ENCODE results near the gene ELAPOR2.
"Not testable (repeated sequence)": the region's sequence is repeated elsewhere in the genome, so short reads cannot be mapped to it uniquely, and the experiment has no call there.

The ELAPOR2 gene

DNA sequence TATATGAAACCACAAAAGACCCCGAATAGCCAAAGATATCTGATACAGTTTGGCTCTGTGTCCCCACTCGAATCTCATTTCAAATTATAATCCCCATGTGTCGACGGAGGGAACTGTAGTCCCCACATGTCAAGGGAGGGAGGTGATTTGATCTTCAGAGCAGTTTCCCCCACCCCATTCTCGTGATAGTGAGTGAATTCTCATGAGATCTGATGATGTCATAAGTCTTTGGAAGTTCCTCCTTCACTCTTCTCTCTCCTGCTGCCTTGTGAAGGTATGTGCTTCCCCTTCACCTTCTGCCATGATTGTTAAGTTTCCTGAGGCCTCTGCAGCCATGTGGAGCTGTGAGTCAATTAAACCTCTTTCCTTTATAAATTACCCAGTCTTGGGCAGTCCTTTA, 13.0 kb downstream of the ELAPOR2 start:
- DNase-seq (ENCODE audit: low read depth in 2 of 2), result no peak

DNA sequence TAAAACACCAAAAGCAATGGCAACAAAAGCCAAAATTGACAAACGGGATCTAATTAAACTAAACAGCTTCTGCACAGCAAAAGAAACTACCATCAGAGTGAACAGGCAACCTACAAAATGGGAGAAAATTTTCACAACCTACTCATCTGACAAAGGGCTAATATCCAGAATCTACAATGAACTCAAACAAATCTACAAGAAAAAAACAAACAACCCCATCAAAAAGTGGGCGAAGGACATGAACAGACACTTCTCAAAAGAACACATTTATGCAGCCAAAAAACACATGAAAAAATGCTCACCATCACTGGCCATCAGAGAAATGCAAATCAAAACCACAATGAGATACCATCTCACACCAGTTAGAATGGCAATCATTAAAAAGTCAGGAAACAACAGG, 14.7 kb downstream of the ELAPOR2 start:
- not testable (repeated sequence) for DNase-seq (ENCODE audit: low read depth in 2 of 2)

DNA sequence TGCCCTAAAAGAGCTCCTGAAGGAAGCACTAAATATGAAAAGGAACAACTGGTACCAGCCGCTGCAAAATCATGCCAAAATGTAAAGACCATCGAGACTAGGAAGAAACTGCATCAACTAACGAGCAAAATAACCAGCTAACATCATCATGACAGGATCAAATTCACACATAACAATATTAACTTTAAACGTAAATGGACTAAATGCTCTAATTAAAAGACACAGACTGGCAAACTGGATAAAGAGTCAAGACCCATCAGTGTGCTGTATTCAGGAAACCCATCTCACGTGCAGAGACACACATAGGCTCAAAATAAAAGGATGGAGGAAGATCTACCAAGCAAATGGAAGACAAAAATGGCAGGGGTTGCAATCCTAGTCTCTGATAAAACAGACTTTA, 17.9 kb downstream of the ELAPOR2 start:
- not testable (repeated sequence) for DNase-seq (ENCODE audit: low read depth in 2 of 2)

DNA sequence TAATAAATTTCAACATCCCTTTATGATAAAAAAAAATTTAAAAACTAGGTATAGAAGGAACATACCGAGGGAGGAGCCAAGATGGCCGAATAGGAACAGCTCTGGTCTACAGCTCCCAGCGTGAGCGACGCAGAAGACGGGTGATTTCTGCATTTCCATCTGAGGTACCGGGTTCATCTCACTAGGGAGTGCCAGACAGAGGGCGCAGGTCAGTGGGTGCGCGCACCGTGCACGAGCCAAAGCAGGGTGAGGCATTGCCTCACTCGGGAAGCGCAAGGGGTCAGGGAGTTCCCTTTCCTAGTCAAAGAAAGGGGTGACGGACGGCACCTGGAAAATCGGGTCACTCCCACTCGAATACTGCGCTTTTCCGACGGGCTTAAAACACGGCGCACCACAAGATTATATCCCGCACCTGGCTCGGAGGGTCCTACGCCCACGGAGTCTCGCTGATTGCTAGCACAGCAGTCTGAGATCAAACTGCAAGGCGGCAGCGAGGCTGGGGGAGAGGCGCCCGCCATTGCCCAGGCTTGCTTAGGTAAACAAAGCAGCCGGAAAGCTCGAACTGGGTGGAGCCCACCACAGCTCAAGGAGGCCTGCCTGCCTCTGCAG, 19.7 kb downstream of the ELAPOR2 start:
- DNase-seq (ENCODE audit: low read depth in 2 of 2), result not testable (repeated sequence)

DNA sequence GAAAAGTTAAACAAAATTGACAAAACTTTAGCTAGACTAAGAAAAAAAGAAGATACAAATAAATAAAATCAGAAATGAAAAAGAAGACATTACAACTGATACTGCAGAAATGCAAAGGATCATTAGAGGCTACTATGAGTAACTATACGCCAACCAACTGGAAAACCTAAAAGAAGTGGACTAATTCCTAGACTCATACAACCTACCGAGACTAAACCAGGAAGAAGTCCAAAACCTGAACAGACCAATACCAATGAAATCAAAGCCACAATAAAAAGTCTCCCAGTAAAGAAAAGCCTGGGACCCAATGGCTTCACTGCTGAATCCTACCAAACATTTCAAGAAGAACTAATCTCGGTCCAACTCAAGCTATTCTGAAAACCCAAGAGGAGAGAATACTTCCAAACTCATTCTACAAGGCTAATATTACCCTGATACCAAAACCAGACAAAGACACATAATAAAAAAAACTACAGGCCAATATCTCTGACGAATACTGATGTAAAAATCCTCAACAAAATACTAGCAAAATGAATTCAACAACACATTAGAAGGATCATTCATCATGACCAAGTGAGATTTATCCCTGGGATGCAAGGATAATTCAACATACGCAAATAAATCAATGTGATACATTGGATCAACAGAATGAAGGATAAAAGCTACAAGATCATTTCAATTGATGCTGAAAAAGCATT, 20.3 kb downstream of the ELAPOR2 start:
- no peak for DNase-seq (ENCODE audit: low read depth in 2 of 2)

DNA sequence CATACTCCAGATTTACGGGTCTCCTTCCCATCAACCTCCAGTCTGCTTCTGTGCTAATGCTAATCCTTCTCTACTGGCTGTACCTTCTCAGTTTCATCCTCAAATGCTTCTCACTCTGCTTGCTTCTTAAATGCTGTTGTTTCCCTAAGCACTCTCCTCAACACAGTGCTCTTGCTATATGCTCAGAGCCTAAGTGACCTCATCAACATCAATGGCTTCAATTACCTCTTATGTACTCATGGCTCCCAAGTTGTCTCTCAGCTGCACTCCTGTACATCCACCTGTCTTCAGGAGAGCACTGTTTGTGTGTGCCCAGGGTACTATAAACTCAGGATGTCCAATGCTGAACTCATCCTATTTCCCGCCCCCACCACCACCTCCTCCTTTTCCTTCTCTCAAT, 22.5 kb downstream of the ELAPOR2 start:
- DNase-seq (ENCODE audit: low read depth in 2 of 2), result no peak

DNA sequence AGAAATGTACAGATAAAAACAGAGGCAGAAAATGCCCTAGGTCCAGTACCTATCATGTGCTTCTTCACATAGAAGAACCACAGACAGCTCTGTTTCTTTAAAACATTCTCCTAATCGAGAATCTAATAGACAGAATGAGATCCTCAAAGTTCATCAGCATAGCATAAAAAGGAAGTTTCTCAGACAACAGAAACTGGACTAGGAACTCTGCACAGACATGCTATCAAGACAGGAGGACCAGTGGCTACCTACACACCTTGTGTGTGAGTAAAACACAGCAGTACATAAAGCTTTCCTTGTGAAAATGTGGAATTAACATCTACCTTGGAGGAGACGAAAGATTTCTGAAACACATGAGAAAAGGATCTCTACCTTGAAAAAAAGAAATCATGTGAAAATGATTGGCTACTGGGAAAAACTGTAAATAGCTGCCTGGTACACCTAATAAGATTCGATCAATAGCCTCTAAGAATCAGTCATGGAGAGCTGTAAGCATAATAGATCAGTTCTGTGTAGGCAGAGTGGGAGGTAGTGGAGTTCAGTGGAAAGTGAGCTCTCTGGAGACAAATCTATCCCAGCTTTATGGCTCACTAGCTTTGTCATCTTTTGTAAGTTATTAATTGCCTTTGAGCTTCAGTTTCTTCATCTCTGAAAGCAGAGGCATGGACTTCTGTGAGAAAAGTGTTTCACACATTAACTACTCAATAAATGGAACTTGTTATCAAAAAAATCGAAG, 26.7 kb downstream of the ELAPOR2 start:
- no peak for DNase-seq (ENCODE audit: low read depth in 2 of 2)

DNA sequence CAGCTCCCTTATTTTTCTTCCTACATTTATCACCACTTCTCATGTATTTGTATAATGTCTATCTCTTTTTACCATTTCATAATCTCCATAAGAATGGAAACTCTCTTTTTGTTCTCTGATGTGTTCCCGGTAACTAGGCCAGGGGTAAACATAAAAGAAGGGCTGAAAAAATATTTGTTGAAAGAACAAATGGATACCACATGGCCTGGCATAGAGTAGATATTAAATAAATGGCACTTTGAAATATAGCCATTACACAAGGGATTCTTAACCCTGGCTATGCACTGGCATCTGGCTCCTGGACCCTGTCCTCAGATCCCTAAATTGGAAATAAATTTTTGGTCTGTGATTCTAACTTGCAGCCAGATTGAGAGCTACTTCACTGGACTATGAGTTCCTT, 30.4 kb downstream of the ELAPOR2 start:
- no peak for DNase-seq (ENCODE audit: low read depth in 2 of 2)

DNA sequence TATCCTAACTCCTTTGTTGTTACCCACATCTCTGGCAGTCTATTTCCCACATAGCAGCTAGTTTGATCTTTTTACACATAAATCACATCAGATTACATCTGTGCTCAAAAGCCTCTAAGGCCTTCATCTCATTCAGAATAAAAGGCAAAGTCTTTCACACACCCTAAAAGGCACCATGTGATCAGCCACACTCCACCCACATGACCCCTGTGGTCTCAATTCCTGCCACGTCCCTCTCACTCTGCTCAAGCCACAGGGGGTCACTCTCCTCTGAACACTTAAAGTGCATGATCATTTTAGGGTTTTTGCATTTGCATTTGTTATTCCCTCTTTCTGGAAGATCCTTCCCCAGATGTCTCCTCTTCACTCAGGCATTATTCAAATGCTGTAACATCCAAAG, 30.8 kb downstream of the ELAPOR2 start:
- DNase-seq (ENCODE audit: low read depth in 2 of 2), result no peak

DNA sequence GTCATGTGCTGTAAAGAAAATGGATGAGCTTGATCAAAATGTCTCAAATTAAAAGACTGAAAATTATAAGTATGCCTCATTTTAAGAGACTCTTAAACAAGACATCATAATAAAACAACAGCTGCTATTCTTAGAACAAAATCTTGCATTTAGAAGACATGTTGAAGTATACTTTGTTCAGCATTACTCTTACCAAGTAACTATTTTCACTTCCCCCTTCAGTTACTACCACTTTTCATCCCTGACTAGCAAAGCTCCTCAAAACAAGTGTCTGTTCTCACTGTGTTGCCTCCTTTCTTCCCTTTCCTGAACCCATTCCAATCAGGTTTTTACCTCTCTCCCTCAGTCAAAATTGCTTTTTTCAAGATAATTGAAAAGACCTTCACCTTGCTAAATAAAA, 31.6 kb downstream of the ELAPOR2 start:
- no peak for DNase-seq (ENCODE audit: low read depth in 2 of 2)

DNA sequence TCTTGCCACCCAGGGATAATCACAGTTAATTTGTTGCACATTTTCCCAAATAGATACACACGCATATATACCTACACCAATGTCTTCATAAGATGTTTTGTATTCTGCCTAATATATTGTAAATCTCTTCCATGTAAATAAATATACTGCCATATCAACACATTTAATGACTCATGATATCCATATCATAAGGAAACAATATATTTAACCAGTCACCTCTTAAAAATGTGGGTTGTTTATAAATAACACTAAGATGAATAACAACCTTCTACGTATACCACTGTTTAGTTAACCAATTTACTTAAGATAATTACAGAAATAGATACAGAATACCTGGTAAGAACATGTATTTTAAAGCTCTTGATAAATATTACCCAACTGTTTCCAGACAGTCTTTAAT, 38.2 kb downstream of the ELAPOR2 start:
- DNase-seq (ENCODE audit: low read depth in 2 of 2), result no peak

DNA sequence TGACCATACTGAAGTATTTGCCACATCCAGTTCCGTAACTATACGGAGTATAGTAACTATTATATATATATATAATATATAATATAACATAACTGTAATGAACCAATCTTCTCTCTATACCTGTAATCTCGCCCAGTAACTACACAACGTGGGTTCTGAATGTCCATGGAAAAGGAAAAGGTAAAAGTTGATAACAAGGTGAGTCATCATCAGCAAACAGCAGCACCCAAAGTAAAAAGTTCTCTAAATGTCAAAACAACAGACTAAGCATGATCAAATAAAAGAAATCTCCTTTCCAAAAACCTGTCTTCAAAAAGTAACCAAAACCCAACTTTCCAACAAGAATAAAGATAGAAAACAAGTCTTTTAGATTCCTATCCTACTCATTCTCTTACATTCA, 42.8 kb downstream of the ELAPOR2 start:
- DNase-seq (ENCODE audit: low read depth in 2 of 2), result no peak

DNA sequence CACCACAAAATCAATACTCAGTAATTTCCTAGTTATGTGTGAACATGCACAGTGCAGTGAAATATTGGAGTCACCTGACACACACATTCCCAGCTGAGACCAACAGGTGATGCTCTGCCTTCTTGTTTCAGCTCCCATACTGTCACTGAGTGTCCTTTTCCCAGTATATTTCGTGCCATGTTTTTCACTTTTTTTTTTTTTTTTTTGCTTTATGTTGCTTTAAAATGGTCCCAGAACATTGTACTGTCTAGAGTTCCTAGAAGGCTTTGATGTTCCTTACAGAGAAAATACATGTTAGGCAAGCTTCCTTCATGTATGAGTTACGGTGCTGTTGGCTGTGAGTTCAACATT, 45.6 kb downstream of the ELAPOR2 start:
- DNase-seq (ENCODE audit: low read depth in 2 of 2), result no peak

DNA sequence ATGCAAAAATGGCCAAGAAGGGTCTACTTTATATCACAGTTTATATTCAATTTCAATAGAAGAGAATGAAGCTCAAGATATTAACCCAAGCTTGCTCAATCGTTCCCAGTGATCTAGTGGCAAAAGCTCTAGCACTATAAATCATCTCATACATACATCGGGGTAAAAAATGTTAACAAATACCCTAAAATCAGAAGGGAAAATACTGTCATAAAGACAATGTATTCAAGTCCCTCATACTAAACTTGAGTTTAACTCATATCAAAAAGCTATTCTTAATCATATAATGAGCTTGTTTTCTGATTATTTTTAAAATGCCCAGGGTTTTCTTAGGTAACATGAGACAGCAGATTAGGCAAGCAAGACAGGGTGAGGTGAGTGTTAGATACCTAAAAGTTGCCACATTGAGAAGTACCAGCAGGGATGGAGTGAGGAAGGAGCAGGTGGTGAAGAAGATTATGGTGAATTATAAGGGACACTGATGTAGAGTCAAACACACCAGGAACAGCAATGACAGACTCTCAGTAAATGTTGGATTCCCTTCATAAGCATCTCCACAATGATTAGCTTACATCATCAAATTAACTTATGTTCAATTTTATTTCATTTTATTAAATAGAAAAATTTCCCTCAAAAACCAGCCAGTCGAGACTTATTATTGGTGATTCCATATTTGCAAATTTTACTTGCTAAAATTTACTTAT, 46.2 kb downstream of the ELAPOR2 start:
- DNase-seq (ENCODE audit: low read depth in 2 of 2), result no peak
